NCI-H2196 (cell line): ENCODE measurements around the gene ZNF536.
"Not testable (repeated sequence)": the region's sequence is repeated elsewhere in the genome, so short reads cannot be mapped to it uniquely, and the experiment has no call there.

Source experiments
- DNase-seq: peaks from one replicate; lab custom pipeline; 2025; ENCODE audit not compliant: unreplicated experiment; lab: John Stamatoyannopoulos, UW

The ZNF536 gene

GRCh38 chr19:30473334-30473867 is 101.2 kb downstream of the ZNF536 start:
- no peak for DNase-seq

- DNase-seq, result no peak
These were observed 104.8 kb downstream of the ZNF536 start for GRCh38 chr19:30476997-30477396.

- DNase-seq, result no peak
These were observed 107.0 kb downstream of the ZNF536 start for GRCh38 chr19:30479231-30479630.

- no peak for DNase-seq
These were observed 107.9 kb downstream of the ZNF536 start for GRCh38 chr19:30480097-30480496.

GRCh38 chr19:30481063-30481462 is 108.9 kb downstream of the ZNF536 start:
- DNase-seq, result no peak

- DNase-seq, result no peak
These were observed 109.6 kb downstream of the ZNF536 start for GRCh38 chr19:30481823-30482222.

- no peak for DNase-seq
These were observed 110.8 kb downstream of the ZNF536 start for GRCh38 chr19:30482956-30483355.

GRCh38 chr19:30486250-30486649 is 114.1 kb downstream of the ZNF536 start:
- not testable (repeated sequence) for DNase-seq

- DNase-seq, result no peak
These were observed 115.0 kb downstream of the ZNF536 start for GRCh38 chr19:30487178-30487577.

- no peak for DNase-seq
These were observed 116.0 kb downstream of the ZNF536 start for GRCh38 chr19:30488191-30488590.

GRCh38 chr19:30490760-30491159 is 118.6 kb downstream of the ZNF536 start:
- no peak for DNase-seq

GRCh38 chr19:30492586-30493270 is 120.5 kb downstream of the ZNF536 start:
- no peak for DNase-seq

- DNase-seq, result no peak
These were observed 124.8 kb downstream of the ZNF536 start for GRCh38 chr19:30497034-30497433.

GRCh38 chr19:30498085-30498484 is 125.9 kb downstream of the ZNF536 start:
- DNase-seq, result not testable (repeated sequence)

GRCh38 chr19:30498707-30499106 is 126.5 kb downstream of the ZNF536 start:
- no peak for DNase-seq

- DNase-seq, result no peak
These were observed 132.1 kb downstream of the ZNF536 start for GRCh38 chr19:30504272-30504671.

- DNase-seq, result no peak
These were observed 140.2 kb downstream of the ZNF536 start for GRCh38 chr19:30512176-30513081.

- DNase-seq, result no peak
These were observed 140.9 kb downstream of the ZNF536 start for GRCh38 chr19:30513082-30513411.

GRCh38 chr19:30516111-30516510 is 143.9 kb downstream of the ZNF536 start:
- DNase-seq, result no peak

- no peak for DNase-seq
These were observed 144.3 kb downstream of the ZNF536 start for GRCh38 chr19:30516531-30516930.

- DNase-seq, result no peak
These were observed 146.9 kb downstream of the ZNF536 start for GRCh38 chr19:30518965-30519606.
